GM10248 (cell line): ENCODE measurements around the gene COX5B.

Source experiments
- CTCF ChIA-PET: fragments of 300-600 bp; sonication (Branson Sonifier 250); formaldehyde crosslinking; extraction: SDS; loops from one replicate; lab custom pipeline; 2021; ENCODE audit warnings: antibody characterized with exemption; lab: Yijun Ruan, JAX
- POLR2A ChIA-PET: fragments of 350-650 bp; sonication (Branson Sonifier 250); formaldehyde crosslinking; extraction: SDS; loops from one replicate; lab custom pipeline; 2020; ENCODE audit warnings: antibody characterized with exemption; lab: Yijun Ruan, JAX
- DNase-seq: peaks from one replicate; pipeline ENCODE4 v3.0.0; 2012; ENCODE audit errors: extremely low spot score
- TF ChIP-seq, protein P1 (sequence below): IDR thresholded peaks from 2 replicates; pipeline ENCODE4 v1.5.1; 2012; ENCODE audit warnings: mild to moderate bottlenecking, low read depth; ENCODE audit errors: extremely low read depth, missing control alignments, control extremely low read depth

The COX5B gene

DNA sequence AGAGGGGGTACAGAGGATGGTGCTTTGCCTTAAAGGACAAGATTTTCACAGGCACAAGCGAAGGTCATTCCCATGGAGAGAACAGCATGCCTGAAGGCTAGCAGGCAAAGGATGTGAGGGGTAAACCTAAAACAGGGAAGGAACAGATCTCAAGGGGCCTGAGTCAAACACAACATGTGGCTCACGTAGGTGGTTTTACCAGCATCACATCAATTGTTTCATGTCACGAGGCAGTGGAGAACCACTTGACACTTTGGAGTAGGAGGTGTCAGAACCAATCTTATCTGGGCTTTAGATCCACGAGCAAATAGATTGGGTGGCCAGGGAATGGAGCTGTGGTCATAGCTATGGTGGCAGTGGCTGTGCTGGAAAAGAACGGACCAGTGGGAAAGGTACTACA is 8.4 kb downstream of the COX5B start:
- ChIA-PET POLR2A (interaction anchor here (0.6 to 3.5 kb wide), 2 partner anchors 9 to 25 kb away, joined by 4 to 14 read pairs; partner anchors contain the start of gene ACTR1B), CTCF (interaction anchor here (1.5 to 1.8 kb wide), 2 partner anchors 8 to 46 kb away, joined by 4 to 5 read pairs; no protein-coding TSS in a partner anchor)
- TF ChIP-seq, protein P1, sequence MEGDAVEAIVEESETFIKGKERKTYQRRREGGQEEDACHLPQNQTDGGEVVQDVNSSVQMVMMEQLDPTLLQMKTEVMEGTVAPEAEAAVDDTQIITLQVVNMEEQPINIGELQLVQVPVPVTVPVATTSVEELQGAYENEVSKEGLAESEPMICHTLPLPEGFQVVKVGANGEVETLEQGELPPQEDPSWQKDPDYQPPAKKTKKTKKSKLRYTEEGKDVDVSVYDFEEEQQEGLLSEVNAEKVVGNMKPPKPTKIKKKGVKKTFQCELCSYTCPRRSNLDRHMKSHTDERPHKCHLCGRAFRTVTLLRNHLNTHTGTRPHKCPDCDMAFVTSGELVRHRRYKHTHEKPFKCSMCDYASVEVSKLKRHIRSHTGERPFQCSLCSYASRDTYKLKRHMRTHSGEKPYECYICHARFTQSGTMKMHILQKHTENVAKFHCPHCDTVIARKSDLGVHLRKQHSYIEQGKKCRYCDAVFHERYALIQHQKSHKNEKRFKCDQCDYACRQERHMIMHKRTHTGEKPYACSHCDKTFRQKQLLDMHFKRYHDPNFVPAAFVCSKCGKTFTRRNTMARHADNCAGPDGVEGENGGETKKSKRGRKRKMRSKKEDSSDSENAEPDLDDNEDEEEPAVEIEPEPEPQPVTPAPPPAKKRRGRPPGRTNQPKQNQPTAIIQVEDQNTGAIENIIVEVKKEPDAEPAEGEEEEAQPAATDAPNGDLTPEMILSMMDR = no peak
- no peak for DNase-seq

DNA sequence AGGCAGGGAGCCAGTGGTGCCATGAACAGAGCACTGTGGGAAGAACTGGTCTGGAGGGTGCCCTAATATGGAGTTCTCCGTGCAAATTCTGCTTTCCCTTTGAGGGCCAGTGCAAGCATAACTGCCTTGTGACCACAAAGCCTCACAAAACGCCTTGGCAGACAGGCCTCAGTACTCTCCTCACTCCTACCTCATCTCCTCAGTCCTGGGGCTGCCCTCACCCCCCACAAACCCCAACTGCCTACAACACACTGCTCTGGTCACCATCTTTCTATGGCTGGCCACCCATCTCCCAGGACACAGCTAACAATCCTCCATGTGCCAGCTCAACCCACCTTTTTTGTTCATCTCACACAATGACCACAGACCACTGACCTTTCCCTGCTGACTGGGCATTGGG is 8.9 kb downstream of the COX5B start:
- ChIA-PET POLR2A (no interaction called here), CTCF (interaction anchor here (1.8 kb wide), 1 partner anchor 45 kb away, joined by 5 read pairs; no protein-coding TSS in a partner anchor)
- DNase-seq = no peak
- TF ChIP-seq, protein P1 = no peak

DNA sequence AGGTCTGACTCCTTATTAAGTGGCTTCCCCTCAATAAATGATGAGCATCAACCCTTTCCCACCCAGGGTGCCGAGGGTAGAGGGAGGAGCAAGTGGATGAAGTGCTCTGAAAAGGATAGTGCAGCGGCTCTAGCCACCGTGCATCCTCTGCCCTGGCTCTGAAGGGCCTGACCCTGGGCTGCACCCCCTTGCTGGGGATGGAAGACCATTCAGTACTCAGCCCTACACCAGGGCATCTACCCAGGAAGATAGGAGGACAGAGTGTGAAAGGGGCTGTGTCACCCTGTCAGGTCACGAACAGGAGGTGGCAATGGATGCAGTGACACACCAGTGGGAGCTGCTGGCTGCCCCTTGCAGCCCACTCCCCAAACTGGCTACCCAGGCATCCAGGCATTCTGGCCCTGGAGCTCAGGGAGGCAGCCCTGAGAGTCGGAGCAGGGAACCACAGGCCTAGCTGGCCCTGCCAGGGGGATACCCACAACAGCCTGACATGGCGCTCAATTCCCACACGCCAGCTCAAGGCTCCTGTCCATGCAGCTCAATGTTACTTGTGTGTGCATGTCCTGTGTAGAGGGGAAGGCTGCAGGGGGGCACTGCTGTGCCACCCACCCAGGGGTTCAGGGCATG is 10.4 kb downstream of the COX5B start:
- DNase-seq = no peak
- TF ChIP-seq, protein P1 = no peak
- ChIA-PET CTCF (interaction anchor here (0.7 to 1.8 kb wide), 3 partner anchors 9 to 44 kb away, joined by 3 to 5 read pairs (median 4); no protein-coding TSS in a partner anchor), POLR2A (interaction anchor here (2.1 kb wide), 1 partner anchor 10 kb away, joined by 9 read pairs; the partner anchor contains the start of gene COX5B)

DNA sequence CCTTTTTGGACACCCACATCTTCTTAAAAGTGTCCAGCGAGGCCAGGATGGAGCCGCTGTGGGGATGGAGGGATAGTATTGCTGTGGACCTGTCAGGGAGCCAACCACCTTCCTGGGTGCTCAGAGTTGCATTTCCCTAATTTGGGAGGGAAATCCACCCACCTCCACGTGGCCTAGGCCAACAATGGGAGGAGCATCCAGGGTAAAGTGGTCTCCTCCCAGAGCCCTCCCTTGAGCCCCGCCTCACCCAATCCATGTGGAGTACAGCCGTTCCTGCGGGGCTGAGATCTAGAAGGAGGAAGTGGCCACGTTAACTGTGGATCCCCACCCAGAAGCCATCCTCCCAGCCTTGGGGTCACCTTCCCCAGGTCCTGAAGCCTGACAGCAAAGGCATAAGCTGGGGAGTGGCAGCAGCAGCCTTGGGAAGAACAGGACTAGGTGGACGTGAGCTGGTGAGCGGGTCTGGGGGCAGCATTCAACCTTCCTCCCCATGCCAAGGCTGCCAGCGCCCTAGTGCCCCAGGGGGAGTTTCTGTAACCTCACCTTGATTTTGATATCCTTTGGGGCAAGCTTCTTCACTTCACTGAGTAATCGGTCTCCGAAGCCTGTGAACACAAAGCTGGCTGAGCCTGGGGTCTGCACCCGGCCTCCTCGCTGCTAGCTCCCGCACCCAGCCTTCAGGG is 11.2 kb downstream of the COX5B start:
- ChIA-PET CTCF (interaction anchor here (0.7 to 1.3 kb wide), 4 partner anchors 8 to 41 kb away, joined by 3 to 4 read pairs (median 3); no protein-coding TSS in a partner anchor), POLR2A (interaction anchor here (2.1 kb wide), 1 partner anchor 11 kb away, joined by 9 read pairs; the partner anchor contains the start of gene COX5B)
- TF ChIP-seq, protein P1 = no peak
- no peak for DNase-seq

DNA sequence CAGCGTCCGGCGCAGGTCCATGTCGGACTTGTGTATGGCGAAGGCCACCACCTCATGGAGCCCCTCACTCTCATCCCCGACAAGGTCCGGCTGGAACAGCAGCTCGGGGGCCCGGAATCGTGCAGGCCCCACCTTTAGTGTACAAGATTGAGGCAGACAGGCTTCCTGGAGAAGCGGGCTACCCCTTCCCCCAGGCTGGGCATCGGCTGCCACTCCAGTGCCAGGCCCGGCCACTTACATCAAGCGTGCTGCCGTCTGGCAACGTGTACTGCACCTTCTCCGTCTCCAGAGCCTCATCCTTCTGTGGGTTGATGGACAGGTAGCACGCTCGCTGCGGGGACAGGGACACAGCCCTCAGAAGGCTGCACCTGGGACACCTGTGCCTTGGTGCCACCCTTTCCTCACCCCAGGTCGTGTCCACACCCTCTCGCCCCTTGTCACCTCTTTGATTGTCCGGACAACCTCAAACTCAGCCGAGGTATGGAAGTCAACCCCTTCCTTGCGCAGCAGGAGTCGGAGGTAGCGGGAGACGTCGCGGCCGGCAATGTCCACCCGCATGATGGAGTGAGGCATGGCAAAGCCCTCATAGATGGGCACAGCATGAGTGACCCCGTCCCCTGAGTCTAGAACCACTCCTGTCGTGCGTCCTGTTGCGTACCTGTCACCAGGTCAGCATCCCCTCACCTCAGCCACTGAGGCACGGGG is 12.3 kb downstream of the COX5B start:
- ChIA-PET POLR2A (interaction anchor here (2.1 kb wide), 1 partner anchor 12 kb away, joined by 9 read pairs; the partner anchor contains the start of gene COX5B), CTCF (interaction anchor here (0.8 to 7.1 kb wide), 3 partner anchors 11 to 40 kb away, joined by 3 to 54 read pairs (median 3); partner anchors contain the start of gene COX5B)
- no peak for DNase-seq

More for the DNA sequence above, 12.3 kb downstream of the COX5B start:
- TF ChIP-seq, protein P1 = no peak
